Suprapubic skin (tissue), 3 donors: Measurements from ENCODE around the gene BMERB1.
"Not testable (repeated sequence)": the region's sequence is repeated elsewhere in the genome, so short reads cannot be mapped to it uniquely, and the experiment has no call there.

Experiments
- POLR2A ChIP-seq, 2 donors: fragments of 450-650 bp; IDR thresholded peaks; one replicate each; pipeline ENCODE4 v1.6.1; 2017; ENCODE audit warnings: antibody characterized with exemption in 2 of 2, mild to moderate bottlenecking in 2 of 2, moderate library complexity in 2 of 2
- TF ChIP-seq, protein P1 (sequence below), 2 donors: fragments of 200-600 bp in 1 of 2; fragments of 450-650 bp in 1 of 2; sonication (generic) in 1 of 2; IDR thresholded peaks; one replicate each; pipeline ENCODE4 v1.5.1; 2016 to 2019; ENCODE audit warnings: antibody characterized with exemption in 2 of 2, mild to moderate bottlenecking in 1 of 2, moderate library complexity in 1 of 2

DNA sequence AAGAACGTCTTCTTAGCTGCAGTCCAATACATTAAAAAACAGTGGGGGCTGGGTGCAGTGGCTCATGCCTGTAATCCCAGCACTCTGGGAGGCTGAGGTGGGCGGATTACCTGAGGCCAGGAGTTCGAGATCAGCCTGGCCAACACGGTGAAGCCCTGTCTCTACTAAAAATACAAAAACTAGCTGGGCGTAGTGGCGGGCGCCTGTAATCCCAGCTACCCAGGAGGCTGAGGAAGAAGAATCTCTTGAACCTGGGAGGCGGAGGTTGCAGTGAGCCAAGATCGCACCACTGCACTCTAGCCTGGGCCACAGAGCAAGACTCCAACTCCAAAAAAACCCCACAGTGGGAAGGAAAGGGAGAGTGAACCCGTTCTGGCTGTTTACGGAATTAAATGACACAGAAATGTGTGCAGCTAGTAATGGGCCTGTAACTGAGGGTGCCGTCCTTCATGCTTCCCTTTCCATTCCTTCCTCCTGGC lies 172.9 kb downstream of the BMERB1 start:
- TF ChIP-seq, protein P1, sequence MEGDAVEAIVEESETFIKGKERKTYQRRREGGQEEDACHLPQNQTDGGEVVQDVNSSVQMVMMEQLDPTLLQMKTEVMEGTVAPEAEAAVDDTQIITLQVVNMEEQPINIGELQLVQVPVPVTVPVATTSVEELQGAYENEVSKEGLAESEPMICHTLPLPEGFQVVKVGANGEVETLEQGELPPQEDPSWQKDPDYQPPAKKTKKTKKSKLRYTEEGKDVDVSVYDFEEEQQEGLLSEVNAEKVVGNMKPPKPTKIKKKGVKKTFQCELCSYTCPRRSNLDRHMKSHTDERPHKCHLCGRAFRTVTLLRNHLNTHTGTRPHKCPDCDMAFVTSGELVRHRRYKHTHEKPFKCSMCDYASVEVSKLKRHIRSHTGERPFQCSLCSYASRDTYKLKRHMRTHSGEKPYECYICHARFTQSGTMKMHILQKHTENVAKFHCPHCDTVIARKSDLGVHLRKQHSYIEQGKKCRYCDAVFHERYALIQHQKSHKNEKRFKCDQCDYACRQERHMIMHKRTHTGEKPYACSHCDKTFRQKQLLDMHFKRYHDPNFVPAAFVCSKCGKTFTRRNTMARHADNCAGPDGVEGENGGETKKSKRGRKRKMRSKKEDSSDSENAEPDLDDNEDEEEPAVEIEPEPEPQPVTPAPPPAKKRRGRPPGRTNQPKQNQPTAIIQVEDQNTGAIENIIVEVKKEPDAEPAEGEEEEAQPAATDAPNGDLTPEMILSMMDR (IDR thresholded peaks at IDR 0.05), result not testable (repeated sequence)
- not testable (repeated sequence) for TF ChIP-seq POLR2A (IDR thresholded peaks at IDR 0.05)
